Measurements from ENCODE around the gene UBE2G1. TPM values are rescaled to one million over a fixed set of nuclear protein-coding genes. Genes with fewer than 3 reads are reported as not detected.

Gene UBE2G1
- total RNA-seq, 4 donors from 2014 or later, result 27.3 to 54.0 (median 32.0) TPM

GRCh38 chr17:4405699-4406098 lies 39.2 kb upstream of the UBE2G1 start:
- TF ChIP-seq, protein P1, sequence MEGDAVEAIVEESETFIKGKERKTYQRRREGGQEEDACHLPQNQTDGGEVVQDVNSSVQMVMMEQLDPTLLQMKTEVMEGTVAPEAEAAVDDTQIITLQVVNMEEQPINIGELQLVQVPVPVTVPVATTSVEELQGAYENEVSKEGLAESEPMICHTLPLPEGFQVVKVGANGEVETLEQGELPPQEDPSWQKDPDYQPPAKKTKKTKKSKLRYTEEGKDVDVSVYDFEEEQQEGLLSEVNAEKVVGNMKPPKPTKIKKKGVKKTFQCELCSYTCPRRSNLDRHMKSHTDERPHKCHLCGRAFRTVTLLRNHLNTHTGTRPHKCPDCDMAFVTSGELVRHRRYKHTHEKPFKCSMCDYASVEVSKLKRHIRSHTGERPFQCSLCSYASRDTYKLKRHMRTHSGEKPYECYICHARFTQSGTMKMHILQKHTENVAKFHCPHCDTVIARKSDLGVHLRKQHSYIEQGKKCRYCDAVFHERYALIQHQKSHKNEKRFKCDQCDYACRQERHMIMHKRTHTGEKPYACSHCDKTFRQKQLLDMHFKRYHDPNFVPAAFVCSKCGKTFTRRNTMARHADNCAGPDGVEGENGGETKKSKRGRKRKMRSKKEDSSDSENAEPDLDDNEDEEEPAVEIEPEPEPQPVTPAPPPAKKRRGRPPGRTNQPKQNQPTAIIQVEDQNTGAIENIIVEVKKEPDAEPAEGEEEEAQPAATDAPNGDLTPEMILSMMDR (IDR thresholded peaks at IDR 0.05; ENCODE audit: low read depth), result no peak

DNA sequence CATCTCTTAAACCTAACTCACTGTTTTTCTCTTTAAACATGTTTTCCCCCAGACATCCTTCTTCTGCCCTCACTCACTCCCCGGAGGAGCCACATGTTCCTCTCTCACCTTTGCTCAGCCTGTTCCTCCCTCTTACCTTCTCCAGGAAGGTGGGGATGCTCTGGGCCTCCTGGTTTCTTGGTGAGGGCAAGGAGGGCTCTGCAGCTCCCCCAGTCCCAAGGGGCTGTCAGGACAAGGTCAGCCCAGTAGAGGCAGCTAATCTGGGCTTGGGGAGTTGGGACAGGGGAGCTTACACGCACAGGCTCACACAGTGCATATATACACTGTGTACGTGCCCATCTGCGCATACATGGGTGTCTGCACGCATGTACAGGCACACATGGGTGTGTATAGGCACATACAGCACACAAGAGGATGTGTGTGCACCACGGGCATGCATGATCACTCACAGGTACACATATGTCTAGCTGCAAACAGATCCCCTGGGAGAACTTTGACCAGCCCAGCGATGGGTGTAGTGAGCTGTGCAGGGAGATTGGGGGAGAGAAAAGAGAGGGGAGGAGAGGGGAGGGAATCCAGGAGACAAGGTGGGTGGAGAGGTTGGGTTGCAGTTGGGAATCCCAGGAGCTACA lies 38.7 kb upstream of the UBE2G1 start:
- TF ChIP-seq, protein P1 (IDR thresholded peaks at IDR 0.05; ENCODE audit: low read depth), result no peak

- TF ChIP-seq, protein P1 (IDR thresholded peaks at IDR 0.05; ENCODE audit: low read depth), result no peak
These were observed 31.4 kb upstream of the UBE2G1 start for GRCh38 chr17:4397840-4398239.

DNA sequence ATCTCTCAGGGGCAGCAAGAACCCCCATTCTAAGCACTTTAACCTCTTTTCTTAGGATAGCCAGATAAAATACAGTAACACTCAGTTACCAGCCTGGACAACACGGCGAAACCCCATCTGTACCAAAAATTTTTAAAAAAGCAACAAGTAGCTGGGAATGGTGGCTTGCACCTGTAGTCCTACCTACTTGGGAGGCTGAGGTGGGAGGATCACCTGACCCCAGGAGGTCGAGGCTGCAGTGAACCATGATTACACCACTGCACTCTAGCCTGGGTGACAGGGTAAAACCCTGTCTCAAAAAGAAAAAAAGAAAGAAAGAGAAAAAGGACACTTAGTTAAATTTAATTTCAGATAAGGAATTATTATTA lies 28.6 kb upstream of the UBE2G1 start:
- TF ChIP-seq, protein P1 (IDR thresholded peaks at IDR 0.05; ENCODE audit: low read depth), result no peak

DNA sequence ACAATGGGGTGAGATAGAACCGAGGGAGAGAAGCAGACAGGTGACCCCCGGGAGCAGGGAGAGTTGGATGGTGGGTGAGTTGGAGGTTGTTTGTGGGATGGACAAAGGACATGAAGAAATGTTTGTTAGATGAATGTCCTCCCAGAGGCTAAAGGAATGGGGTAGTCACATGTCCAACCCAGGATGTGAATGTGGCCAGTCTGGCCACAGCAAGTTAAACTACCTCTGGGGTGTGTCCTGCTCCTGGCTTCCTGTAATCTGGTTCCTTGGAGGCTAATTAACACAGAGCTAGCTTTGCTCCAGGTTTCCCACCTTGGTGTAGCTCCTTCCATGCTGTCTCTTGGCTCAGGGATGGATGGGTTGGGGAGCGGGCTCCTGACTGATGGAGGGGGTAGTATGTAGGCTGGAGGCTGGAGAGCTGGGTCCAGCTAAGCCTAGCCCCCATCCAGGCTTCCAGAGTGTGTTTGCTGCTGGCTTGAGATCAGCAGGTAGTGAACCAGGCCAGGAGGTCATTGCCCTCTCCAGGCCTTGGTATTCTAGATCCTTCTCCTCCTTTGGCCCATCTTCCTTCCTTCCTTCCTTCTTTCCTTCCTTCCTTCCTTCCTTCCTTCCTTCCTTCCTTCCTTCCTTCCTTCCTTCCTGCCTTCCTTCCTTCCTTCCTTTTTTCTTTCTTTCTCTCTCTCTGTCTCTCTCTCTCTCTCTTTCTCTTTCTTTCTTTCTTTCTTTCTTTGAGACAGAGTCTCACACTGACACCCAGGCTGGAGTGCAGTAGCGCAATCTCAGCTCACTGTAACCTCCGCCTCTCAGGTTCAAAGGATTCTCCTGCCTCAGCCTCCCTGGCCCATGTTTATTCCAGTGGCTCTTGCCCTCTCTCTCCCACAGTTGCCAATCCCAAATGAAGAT lies 28.0 kb upstream of the UBE2G1 start:
- TF ChIP-seq, protein P1 (IDR thresholded peaks at IDR 0.05; ENCODE audit: low read depth), result no peak

DNA sequence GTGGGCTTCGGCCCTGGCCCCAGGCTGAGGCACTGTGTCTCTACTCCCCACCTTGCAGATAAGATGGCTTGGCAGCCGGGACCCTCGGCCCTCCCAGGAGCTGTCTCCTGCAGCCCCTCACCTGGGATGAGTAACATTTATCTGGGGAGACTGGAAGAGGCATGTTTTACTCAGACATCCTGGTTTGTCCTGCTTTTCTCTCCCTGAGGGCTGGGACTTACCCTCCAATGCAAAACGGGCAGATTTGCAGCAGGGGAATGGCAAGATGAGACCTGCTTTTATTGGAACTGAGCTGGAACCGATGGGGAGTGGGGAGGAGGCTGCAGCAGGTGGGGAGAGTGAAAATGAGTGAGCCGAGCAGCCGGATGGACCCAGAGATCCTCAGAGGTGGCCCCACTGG lies 27.3 kb upstream of the UBE2G1 start:
- TF ChIP-seq, protein P1 (IDR thresholded peaks at IDR 0.05; ENCODE audit: low read depth), result no peak

DNA sequence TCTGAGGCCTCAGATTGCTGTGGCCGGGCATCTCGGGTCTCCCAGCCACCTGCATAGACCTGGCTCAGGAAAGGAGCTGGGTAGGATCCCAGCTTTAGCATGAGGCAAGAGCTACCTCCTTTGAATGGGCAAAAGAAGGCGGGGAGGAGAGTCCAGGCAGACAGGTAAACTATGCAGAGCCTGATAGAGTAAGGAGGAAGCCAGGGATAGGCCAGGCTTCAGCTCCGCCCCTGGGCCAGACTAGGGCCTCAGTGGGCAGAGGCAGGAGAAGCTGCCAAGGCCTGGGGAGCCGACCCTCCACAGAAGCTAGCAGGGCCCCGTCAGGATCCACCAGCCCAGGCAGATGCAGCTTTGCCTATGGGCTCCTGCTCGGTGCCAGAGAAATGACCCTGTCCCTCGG lies 22.6 kb upstream of the UBE2G1 start:
- TF ChIP-seq, protein P1 (IDR thresholded peaks at IDR 0.05; ENCODE audit: low read depth), result no peak

Measured in subcutaneous adipose tissue (tissue), 4 donors.